Cardiac muscle cell (in vitro differentiated cells and primary cell): ENCODE data around the gene MYPOP. TPM values are rescaled to one million over a fixed set of nuclear protein-coding genes. Genes with fewer than 3 reads are reported as not detected.

Experiments used
- DNase-seq, 2 donors: peaks; one replicate each; pipeline versions ENCODE4 v3.0.0 to v3.0.0-alpha.2; 2010 to 2017; ENCODE audit warnings: low read depth in 1 of 2, low spot score in 1 of 2
- H3K27ac ChIP-seq: fragments of 200-600 bp; sonication (generic); 2 replicates; pipeline ENCODE4 v1.5.1; 2016
- H3K27me3 ChIP-seq: fragments of 200-600 bp; sonication (generic); 2 replicates; pipeline ENCODE4 v1.6.0; 2016; ENCODE audit warnings: control low read depth
- H3K36me3 ChIP-seq: fragments of 200-600 bp; sonication (generic); 2 replicates; pipeline ENCODE4 v1.5.1; 2016; ENCODE audit warnings: control low read depth
- H3K4me1 ChIP-seq: fragments of 200-600 bp; sonication (generic); 2 replicates; pipeline ENCODE4 v1.8.1; 2017; ENCODE audit warnings: low read depth, mild to moderate bottlenecking, mixed run types
- H3K4me3 ChIP-seq: fragments of 200-600 bp; sonication (generic); 2 replicates; pipeline ENCODE4 v1.5.1; 2016; ENCODE audit warnings: mild to moderate bottlenecking
- H3K9me3 ChIP-seq: fragments of 200-600 bp; sonication (generic); 2 replicates; pipeline ENCODE4 v1.5.1; 2017; ENCODE audit warnings: low read depth, mild to moderate bottlenecking, control low read depth
- polyA plus RNA-seq: library from polyadenylated mRNA; unstranded; fragments of >200 nt; fragmentation: Nextera tagmentation; extraction: Ambion mirVana; gene quantifications from 2 replicates; pipeline ENCODE4 v1.2.1, GENCODE V29; 2016
- total RNA-seq: library from RNA; depleted of rRNA; stranded (reverse); fragments of >200 nt; gene quantifications from 2 replicates; pipeline ENCODE4 v1.2.3, GENCODE V29; 2016
- TF ChIP-seq, protein P1 (sequence below): IDR thresholded peaks from 2 replicates; pipeline ENCODE4 v1.5.1; 2012; ENCODE audit warnings: low read depth, mild to moderate bottlenecking, low read length

MYPOP gene
- total and polyA plus RNA-seq, 2 experiments from 2014 or later = 2.0 to 7.3 TPM

DNA sequence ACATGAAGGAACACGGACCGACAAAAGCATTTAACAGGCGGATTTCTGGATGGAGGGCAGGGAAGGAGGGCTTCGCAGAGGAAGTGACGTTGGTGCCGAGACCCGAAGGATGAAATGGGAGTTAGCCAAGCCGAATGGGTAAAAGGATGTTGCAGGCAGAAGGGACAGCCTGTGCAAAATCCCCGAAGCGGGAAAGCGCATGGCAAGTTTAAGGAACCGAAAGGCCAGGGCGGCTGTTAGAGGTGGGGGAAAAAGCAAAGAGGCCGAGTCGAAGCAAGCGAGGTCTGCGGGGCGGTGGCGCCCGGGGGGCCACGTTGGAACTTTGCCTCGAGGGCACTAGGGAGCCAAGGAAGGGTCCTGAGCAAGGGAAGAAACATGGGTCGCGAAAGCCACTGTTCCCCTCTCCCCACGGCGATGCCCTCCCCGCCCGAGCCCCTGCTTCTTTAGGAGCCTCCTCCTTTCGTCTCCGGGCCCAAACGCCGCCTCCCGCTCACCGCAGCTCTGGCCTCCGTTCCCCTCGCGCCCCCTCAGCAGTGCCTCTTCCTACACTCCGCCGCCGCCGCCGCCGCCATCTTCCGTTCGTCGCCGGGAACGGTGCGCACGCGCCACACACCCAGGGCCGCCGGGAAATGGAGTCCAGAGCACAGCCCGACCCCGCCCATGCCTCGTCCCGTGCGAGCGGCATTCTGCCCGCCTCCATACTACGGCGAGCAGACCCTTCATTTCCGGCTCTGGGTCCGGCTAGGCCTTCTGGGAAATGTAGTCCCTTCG is 39.7 kb downstream of the MYPOP start, which contains the start of gene SYMPK:
Gene SYMPK (minus strand): TSS at position 584 of the 771 bp plus-strand sequence. CDS start 8,652 bp downstream, outside the sequence.
- Histone ChIP-seq H3K27ac (peak within 1 kb of the TSS; percentile 82), H3K27me3 (no peaks in the 10 kb centered on the region), H3K4me1 (no peaks in the 10 kb centered on the region), H3K9me3 (no peaks in the 10 kb centered on the region), H3K4me3 (peak within 1 kb of the TSS; percentile 80), H3K36me3 (no peaks in the 10 kb centered on the region)
- peak; percentile 99 for DNase-seq
- TF ChIP-seq, protein P1, sequence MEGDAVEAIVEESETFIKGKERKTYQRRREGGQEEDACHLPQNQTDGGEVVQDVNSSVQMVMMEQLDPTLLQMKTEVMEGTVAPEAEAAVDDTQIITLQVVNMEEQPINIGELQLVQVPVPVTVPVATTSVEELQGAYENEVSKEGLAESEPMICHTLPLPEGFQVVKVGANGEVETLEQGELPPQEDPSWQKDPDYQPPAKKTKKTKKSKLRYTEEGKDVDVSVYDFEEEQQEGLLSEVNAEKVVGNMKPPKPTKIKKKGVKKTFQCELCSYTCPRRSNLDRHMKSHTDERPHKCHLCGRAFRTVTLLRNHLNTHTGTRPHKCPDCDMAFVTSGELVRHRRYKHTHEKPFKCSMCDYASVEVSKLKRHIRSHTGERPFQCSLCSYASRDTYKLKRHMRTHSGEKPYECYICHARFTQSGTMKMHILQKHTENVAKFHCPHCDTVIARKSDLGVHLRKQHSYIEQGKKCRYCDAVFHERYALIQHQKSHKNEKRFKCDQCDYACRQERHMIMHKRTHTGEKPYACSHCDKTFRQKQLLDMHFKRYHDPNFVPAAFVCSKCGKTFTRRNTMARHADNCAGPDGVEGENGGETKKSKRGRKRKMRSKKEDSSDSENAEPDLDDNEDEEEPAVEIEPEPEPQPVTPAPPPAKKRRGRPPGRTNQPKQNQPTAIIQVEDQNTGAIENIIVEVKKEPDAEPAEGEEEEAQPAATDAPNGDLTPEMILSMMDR = no peak

- TF ChIP-seq, protein P1 = no peak
- H3K27me3 ChIP-seq = no peaks in the 10 kb centered on the region
- H3K27ac ChIP-seq = peak overlapping the region; percentile 82
- no peaks in the 10 kb centered on the region for H3K4me1 ChIP-seq
- no peaks in the 10 kb centered on the region for H3K36me3 ChIP-seq
- H3K9me3 ChIP-seq = no peaks in the 10 kb centered on the region
- DNase-seq = no peak
- peak overlapping the region; percentile 80 for H3K4me3 ChIP-seq
Observed at GRCh38 chr19:45862271-45862563, 40.2 kb downstream of the MYPOP start.

DNA sequence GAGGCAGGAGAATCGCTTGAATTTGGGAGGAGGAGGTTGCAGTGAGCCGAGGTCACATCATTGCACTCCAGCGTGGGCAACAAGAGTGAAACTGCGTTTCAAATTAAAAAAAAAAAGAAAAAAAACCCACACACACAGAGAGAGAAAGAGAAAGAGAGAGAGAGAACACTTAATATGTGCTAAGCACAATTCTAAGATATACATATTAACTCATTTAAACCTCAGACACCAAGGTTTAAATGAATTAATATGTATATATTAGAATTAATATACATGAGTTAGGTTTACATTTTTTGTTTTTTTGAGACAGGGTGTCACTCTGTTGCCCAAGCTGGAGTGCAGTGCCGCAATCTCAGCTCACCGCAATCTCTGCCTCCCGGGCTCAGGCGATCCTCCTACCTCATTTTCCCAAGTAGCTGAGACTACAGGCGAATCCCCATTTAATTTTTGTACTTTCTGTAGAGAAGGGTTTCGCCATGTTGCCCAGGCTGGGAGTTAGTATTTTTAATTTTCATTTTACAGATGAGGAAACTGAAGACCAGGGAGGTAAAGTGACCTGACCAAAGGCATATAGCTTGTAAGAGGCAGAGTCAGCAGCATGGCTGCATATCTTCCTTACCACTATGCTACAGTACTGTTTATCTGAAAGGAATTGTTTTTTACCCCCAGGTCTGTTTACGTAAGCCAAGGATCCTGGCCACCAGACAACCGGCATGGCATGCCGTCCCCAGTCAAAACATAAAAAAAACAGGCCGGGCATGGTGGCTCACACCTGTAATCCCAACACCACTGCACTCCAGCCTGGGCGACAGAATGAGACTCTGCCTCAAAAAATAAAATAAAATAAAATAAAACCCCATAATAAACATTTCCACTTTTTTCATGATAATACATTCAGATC is 41.8 kb downstream of the MYPOP start:
- Histone ChIP-seq H3K4me3 (no peak overlapping the region), H3K27me3 (no peaks in the 10 kb centered on the region), H3K4me1 (no peaks in the 10 kb centered on the region), H3K36me3 (no peaks in the 10 kb centered on the region), H3K9me3 (no peaks in the 10 kb centered on the region), H3K27ac (no peak overlapping the region)
- DNase-seq = no peak
- TF ChIP-seq, protein P1 = no peak

DNA sequence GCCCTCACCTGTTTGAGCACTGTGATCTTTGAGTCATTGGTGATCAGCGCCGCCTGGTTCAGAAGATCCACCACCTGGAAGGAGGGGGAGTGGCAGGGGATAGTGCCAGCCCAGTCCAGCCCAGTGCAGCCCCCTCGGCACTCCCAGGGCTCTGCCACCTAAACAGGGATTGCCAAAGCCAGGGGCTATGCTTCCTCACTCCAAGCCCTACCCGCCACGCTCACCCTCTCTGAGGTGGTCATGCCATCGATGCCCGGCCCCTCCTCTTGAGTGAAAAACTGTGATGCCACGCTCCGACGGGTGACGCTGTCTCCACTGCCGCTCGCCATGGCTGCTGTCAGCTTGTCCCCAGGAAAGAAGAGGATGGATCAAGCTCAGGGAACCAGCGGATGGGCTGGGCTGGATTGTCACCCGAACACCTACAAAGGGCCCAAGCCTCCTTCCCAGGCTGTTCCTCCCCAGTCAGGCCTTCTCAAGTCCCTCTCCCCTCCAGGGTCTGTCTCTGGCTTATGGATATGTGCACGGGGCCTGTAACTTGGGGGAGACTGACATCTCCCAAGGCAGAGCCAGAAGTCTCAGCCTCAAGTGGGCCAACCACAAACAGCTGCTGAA is 48.1 kb downstream of the MYPOP start:
- Histone ChIP-seq H3K9me3 (no peaks in the 10 kb centered on the region), H3K27ac (no peak overlapping the region), H3K36me3 (peaks cover 27% of the 10 kb centered on the region), H3K4me1 (no peaks in the 10 kb centered on the region), H3K4me3 (no peak overlapping the region), H3K27me3 (no peaks in the 10 kb centered on the region)
- TF ChIP-seq, protein P1 = no peak
- DNase-seq = no peak

DNA sequence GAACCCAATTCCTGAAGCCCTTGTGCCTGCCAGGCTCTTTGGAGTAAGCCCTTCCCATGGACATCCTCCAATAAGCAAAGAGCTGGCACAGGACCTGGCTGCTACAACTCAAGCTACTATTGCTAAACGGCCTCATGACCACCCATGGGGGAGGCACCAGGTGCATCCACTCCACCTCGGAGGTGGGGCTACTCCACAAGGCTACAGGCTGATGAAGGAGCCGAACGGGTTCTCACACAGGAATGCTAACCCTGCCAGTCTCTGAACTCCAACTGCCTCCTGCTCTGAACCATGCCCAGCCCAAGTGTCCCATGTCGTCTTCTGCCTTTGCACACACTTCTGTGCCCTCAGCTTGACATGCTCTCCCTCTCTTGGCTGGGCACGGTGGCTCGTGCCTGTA is 49.4 kb downstream of the MYPOP start:
- Histone ChIP-seq H3K27me3 (no peaks in the 10 kb centered on the region), H3K4me3 (no peak overlapping the region), H3K27ac (no peak overlapping the region), H3K36me3 (peaks cover 33% of the 10 kb centered on the region), H3K4me1 (no peaks in the 10 kb centered on the region), H3K9me3 (no peaks in the 10 kb centered on the region)
- DNase-seq = no peak
- TF ChIP-seq, protein P1 = no peak
